Loucy (cell line): ENCODE data around the gene LIPN.

Experiments
- H2AFZ ChIP-seq: fragments of 200-600 bp; sonication (generic); 2 replicates; pipeline ENCODE4 v1.6.0; 2016; ENCODE audit warnings: antibody characterized with exemption, mild to moderate bottlenecking, low read length, moderate library complexity
- H3F3A ChIP-seq: fragments of 200-600 bp; 2 replicates; pipeline ENCODE4 v1.6.0; 2016; ENCODE audit warnings: antibody characterized with exemption, low read depth, mild to moderate bottlenecking
- H3K27me3 ChIP-seq: fragments of 200-600 bp; sonication (generic); 2 replicates; pipeline ENCODE4 v1.6.1; 2014; ENCODE audit warnings: low read length, mild to moderate bottlenecking; ENCODE audit not compliant: insufficient read depth, poor library complexity, severe bottlenecking
- H3K36me3 ChIP-seq: fragments of 200-600 bp; sonication (generic); 2 replicates; pipeline ENCODE4 v1.6.1; 2016; ENCODE audit warnings: low read length; ENCODE audit not compliant: insufficient read depth
- H3K4me1 ChIP-seq: fragments of 200-600 bp; sonication (generic); 2 replicates; pipeline ENCODE4 v1.5.1; 2014; ENCODE audit warnings: low read length, mild to moderate bottlenecking; ENCODE audit not compliant: insufficient read depth, poor library complexity, severe bottlenecking
- H3K4me2 ChIP-seq: fragments of 200-600 bp; sonication (generic); 2 replicates; pipeline ENCODE4 v1.6.0; 2014; ENCODE audit warnings: antibody characterized with exemption, low read length, low read depth, mild to moderate bottlenecking; ENCODE audit not compliant: poor library complexity, severe bottlenecking
- H3K4me3 ChIP-seq: fragments of 200-600 bp; sonication (generic); 2 replicates; pipeline ENCODE4 v1.5.1; 2014; ENCODE audit warnings: low read length, mild to moderate bottlenecking, mixed read lengths; ENCODE audit not compliant: poor library complexity, severe bottlenecking
- H3K79me2 ChIP-seq: fragments of 200-600 bp; sonication (generic); 2 replicates; pipeline ENCODE4 v1.6.1; 2014; ENCODE audit warnings: low read length; ENCODE audit not compliant: insufficient read depth
- H3K9ac ChIP-seq: fragments of 200-600 bp; sonication (generic); 2 replicates; pipeline ENCODE4 v1.6.0; 2014; ENCODE audit warnings: mild to moderate bottlenecking, low read depth, low read length, moderate library complexity; ENCODE audit not compliant: poor library complexity, severe bottlenecking
- H3K9me2 ChIP-seq: fragments of 200-600 bp; sonication (generic); replicated peaks from 2 replicates; pipeline ENCODE4 v1.6.1; 2016; ENCODE audit warnings: low read depth, low read length, mixed read lengths
- H3K9me3 ChIP-seq: fragments of 200-600 bp; sonication (generic); 2 replicates; pipeline ENCODE4 v1.6.1; 2014; ENCODE audit warnings: mild to moderate bottlenecking, antibody characterized with exemption, low read length, low read depth; ENCODE audit not compliant: insufficient read depth
- H4K20me1 ChIP-seq: fragments of 200-600 bp; sonication (generic); 2 replicates; pipeline ENCODE4 v1.6.0; 2014; ENCODE audit warnings: antibody characterized with exemption, low read length, mild to moderate bottlenecking; ENCODE audit not compliant: insufficient read depth, poor library complexity, severe bottlenecking
- EZH2phosphoT487 ChIP-seq: fragments of 200-600 bp; IDR thresholded peaks from 2 replicates; pipeline ENCODE4 v1.6.1; 2018; ENCODE audit warnings: antibody characterized with exemption, mild to moderate bottlenecking, moderate library complexity, borderline replicate concordance
- TF ChIP-seq, protein P1 (sequence below): fragments of 200-600 bp; sonication (generic); conservative IDR thresholded peaks from 2 replicates; pipeline ENCODE4 v1.5.1; 2014; ENCODE audit warnings: mild to moderate bottlenecking, antibody characterized with exemption, low read length

Gene LIPN

DNA sequence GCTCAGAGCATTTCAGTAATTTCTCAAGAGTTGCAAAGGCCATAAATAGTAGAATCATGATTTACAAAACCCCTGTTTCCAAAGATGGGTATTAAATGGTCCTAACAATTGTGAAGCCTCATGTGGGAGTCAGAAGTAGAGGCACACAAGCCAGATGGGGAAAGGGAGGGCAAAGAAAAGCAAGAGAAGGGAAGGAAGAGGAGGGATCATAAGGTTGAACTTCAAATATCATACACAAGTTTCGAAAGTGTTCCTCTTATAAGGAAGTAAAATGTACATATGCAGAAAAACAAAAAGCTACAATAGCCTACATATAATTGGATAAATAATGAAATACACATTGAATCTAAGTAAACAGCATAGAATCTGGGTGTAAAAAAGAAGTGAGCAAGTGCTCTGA lies 6.0 kb downstream of the LIPN start:
- H2AFZ ChIP-seq = no peak overlapping the region
- H4K20me1 ChIP-seq = no peaks in the 10 kb centered on the region
- no peak overlapping the region for H3K9ac ChIP-seq
- H3F3A ChIP-seq = no peaks in the 10 kb centered on the region
- H3K9me2 ChIP-seq = no peaks in the 10 kb centered on the region
- no peak overlapping the region for H3K4me2 ChIP-seq
- no peaks in the 10 kb centered on the region for H3K9me3 ChIP-seq
- H3K4me3 ChIP-seq = no peak overlapping the region
- H3K4me1 ChIP-seq = no peaks in the 10 kb centered on the region
- H3K27me3 ChIP-seq = no peaks in the 10 kb centered on the region
- no peaks in the 10 kb centered on the region for H3K36me3 ChIP-seq
- no peak for TF ChIP-seq EZH2phosphoT487
- TF ChIP-seq, protein P1, sequence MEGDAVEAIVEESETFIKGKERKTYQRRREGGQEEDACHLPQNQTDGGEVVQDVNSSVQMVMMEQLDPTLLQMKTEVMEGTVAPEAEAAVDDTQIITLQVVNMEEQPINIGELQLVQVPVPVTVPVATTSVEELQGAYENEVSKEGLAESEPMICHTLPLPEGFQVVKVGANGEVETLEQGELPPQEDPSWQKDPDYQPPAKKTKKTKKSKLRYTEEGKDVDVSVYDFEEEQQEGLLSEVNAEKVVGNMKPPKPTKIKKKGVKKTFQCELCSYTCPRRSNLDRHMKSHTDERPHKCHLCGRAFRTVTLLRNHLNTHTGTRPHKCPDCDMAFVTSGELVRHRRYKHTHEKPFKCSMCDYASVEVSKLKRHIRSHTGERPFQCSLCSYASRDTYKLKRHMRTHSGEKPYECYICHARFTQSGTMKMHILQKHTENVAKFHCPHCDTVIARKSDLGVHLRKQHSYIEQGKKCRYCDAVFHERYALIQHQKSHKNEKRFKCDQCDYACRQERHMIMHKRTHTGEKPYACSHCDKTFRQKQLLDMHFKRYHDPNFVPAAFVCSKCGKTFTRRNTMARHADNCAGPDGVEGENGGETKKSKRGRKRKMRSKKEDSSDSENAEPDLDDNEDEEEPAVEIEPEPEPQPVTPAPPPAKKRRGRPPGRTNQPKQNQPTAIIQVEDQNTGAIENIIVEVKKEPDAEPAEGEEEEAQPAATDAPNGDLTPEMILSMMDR = no peak
- no peaks in the 10 kb centered on the region for H3K79me2 ChIP-seq

DNA sequence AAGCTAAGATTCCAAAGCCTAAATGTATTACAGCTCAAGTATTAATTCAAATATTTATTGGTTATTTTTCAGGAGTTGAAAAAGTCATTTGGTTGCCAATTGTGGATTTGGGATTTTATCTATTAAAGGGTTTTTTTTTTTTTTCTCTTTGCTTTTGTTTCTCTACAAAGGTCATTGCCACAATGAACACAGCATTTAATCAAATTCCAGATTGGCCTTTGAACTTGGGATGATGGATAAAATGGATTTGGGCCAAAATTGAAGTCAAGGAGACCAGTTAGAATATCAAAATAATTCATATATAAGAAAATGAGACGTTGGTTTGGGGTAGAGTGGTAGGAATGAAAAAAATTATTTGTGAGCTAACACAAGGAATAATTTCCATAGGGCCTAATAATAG lies 9.6 kb downstream of the LIPN start:
- Histone ChIP-seq H3K4me2 (no peak overlapping the region), H3K9ac (no peak overlapping the region), H2AFZ (no peak overlapping the region), H3K79me2 (no peaks in the 10 kb centered on the region), H3K4me1 (no peaks in the 10 kb centered on the region), H3K4me3 (no peak overlapping the region), H3K27me3 (no peaks in the 10 kb centered on the region), H3F3A (no peaks in the 10 kb centered on the region), H3K36me3 (no peaks in the 10 kb centered on the region), H4K20me1 (no peaks in the 10 kb centered on the region), H3K9me2 (no peaks in the 10 kb centered on the region), H3K9me3 (no peaks in the 10 kb centered on the region)
- no peak for TF ChIP-seq EZH2phosphoT487
- TF ChIP-seq, protein P1 = no peak

DNA sequence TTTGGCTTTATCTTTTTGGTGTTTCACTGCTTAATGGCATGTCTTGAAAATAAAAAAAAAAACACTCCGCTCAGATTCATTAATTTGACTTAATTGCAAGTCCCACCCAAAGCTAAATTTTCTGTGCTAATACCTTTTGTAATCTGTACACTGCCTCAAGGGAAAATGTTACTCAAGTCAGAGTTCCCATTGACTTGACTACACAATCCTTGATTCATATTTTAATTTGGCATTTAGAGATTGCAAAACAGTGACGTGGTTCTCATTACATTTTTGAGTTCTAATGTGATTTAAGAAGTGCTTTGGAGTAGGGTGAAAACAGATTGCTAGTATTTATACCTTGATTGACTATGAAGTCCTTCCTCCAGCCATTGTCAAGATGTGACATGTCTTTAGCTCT lies 21.4 kb downstream of the LIPN start:
- no peak overlapping the region for H3K4me2 ChIP-seq
- H3F3A ChIP-seq = no peaks in the 10 kb centered on the region
- H2AFZ ChIP-seq = no peak overlapping the region
- no peaks in the 10 kb centered on the region for H3K9me2 ChIP-seq
- no peaks in the 10 kb centered on the region for H3K9me3 ChIP-seq
- no peak overlapping the region for H3K4me3 ChIP-seq
- TF ChIP-seq, protein P1 = no peak
- no peak for TF ChIP-seq EZH2phosphoT487
- H3K9ac ChIP-seq = no peak overlapping the region
- H4K20me1 ChIP-seq = no peaks in the 10 kb centered on the region
- H3K36me3 ChIP-seq = no peaks in the 10 kb centered on the region
- H3K27me3 ChIP-seq = no peaks in the 10 kb centered on the region
- no peaks in the 10 kb centered on the region for H3K79me2 ChIP-seq
- H3K4me1 ChIP-seq = peaks cover 9% of the 10 kb centered on the region
